ENCODE measurements around the gene TNIP2. TPM values are rescaled to one million over a fixed set of nuclear protein-coding genes. Genes with fewer than 3 reads are reported as not detected.
"Not testable (repeated sequence)": the region's sequence is repeated elsewhere in the genome, so short reads cannot be mapped to it uniquely, and the experiment has no call there.

TNIP2 gene
- total RNA-seq, 1 donor = 53.8 TPM

GRCh38 chr4:2788532-2789103 lies 32.5 kb upstream of the TNIP2 start:
- Histone ChIP-seq H3K4me1 (ENCODE audit: insufficient read depth, low read length) (peaks cover 78% of the 10 kb centered on the region), H3K4me3 (ENCODE audit: low read length) (no peak overlapping the region), H3K9me3 (ENCODE audit: low read depth, low read length) (no peaks in the 10 kb centered on the region), H3K27me3 (ENCODE audit: insufficient read depth, low read length) (no peaks in the 10 kb centered on the region)

GRCh38 chr4:2788101-2788500 lies 32.0 kb upstream of the TNIP2 start:
- no peaks in the 10 kb centered on the region for H3K9me3 ChIP-seq (ENCODE audit: low read depth, low read length)
- H3K4me3 ChIP-seq (ENCODE audit: low read length) = no peak overlapping the region
- H3K4me1 ChIP-seq (ENCODE audit: insufficient read depth, low read length) = peaks cover 77% of the 10 kb centered on the region
- H3K27me3 ChIP-seq (ENCODE audit: insufficient read depth, low read length) = no peaks in the 10 kb centered on the region

DNA sequence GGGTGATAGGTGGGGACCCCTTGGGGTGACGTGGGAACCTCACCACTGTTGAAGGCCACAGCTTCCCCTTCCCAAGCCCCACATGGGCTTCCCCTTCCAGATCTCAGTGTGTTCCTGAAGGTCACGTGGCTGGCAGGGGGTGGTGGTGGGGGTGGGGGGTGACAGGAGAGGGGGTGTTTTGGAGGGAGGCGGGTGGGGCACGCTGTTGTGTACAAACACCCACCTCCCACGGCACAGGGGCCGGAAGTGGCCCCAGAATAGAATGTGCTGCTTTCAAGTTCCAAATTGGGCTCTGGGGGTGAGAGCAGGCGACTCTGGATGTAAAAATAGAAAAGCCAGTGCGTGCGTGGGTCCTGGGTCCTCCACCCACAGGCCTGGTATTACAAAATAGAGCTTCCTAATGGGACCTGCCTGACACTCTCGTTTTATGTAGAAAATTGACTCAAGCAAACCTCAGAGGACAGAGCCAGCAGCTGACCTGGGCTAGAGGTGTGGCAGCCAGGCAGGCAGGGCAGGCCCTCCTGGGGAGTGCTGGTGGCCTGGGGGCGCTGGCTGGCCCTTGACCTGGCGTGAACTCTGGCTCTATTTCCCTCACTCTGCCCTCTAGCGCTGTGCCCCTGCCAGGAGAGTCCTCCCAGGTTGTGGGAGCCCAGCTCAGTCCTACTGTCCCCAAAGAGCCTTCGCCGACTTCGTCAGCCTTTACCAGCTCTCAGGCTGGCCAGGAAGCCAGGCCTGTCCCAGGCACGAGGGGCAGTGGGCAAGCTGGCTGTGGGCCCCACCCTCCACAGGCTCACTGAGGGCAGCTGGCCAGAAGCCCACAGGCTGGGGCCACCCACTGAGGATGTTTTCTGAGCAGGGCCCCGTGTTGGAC lies 31.3 kb upstream of the TNIP2 start:
- H3K9me3 ChIP-seq (ENCODE audit: low read depth, low read length) = no peaks in the 10 kb centered on the region
- peaks cover 75% of the 10 kb centered on the region for H3K4me1 ChIP-seq (ENCODE audit: insufficient read depth, low read length)
- H3K4me3 ChIP-seq (ENCODE audit: low read length) = no peak overlapping the region
- no peaks in the 10 kb centered on the region for H3K27me3 ChIP-seq (ENCODE audit: insufficient read depth, low read length)

GRCh38 chr4:2786794-2787229 lies 30.7 kb upstream of the TNIP2 start:
- no peaks in the 10 kb centered on the region for H3K9me3 ChIP-seq (ENCODE audit: low read depth, low read length)

DNA sequence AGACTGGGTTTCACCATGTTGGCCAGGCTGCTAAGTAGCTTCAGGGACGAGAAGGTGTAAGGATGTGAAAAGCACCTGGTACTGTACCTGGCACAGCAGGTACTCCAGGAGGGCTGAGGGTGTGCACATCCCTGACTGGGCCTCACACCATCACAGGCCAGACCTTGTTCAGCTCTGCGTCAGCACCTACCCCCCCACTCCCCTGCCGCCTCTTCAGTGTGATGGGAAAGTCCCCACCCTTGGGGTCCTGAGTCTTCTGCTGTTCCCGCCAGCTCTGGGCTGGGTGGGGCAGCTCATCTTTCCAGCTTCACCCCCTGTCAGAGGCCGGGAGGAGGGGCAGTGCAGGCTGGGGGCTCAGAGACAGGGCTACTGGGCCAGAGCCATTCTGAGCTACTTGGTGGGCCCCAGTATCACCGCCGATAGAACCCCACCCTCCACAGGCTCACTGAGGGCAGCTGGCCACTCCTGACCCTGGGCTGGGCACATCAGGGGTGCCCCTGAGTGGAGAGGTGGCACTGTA lies 30.1 kb upstream of the TNIP2 start:
- no peaks in the 10 kb centered on the region for H3K9me3 ChIP-seq (ENCODE audit: low read depth, low read length)
- peaks cover 62% of the 10 kb centered on the region for H3K4me1 ChIP-seq (ENCODE audit: insufficient read depth, low read length)
- no peak overlapping the region for H3K4me3 ChIP-seq (ENCODE audit: low read length)
- no peaks in the 10 kb centered on the region for H3K27me3 ChIP-seq (ENCODE audit: insufficient read depth, low read length)

More at GRCh38 chr4:2786794-2787229, 30.7 kb upstream of the TNIP2 start:
- Histone ChIP-seq H3K27me3 (ENCODE audit: insufficient read depth, low read length) (no peaks in the 10 kb centered on the region), H3K4me3 (ENCODE audit: low read length) (no peak overlapping the region), H3K4me1 (ENCODE audit: insufficient read depth, low read length) (peaks cover 68% of the 10 kb centered on the region)

DNA sequence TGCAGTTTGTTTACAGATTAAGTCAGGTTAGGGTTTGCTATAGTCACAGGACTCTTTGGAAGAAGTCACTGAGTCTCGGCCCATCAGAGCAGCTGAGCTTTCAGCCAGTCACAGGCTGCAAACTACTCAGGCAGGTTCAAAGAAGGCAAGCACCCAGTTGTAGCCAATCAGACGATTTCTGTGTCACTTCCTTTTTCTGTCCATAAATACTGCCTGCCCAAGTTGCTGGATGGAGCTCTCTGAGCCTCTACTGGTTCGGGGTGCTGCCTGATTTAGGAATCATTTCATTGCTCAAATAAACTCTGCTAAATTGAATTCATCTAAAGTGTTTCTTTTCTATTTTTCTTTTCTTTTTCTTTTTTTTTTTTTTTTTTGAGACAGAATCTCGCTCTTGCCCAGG lies 29.5 kb upstream of the TNIP2 start:
- H3K9me3 ChIP-seq (ENCODE audit: low read depth, low read length) = no peaks in the 10 kb centered on the region
- peaks cover 56% of the 10 kb centered on the region for H3K4me1 ChIP-seq (ENCODE audit: insufficient read depth, low read length)

GRCh38 chr4:2783790-2784189 lies 27.7 kb upstream of the TNIP2 start:
- no peaks in the 10 kb centered on the region for H3K9me3 ChIP-seq (ENCODE audit: low read depth, low read length)
- H3K27me3 ChIP-seq (ENCODE audit: insufficient read depth, low read length) = no peaks in the 10 kb centered on the region
- peaks cover 38% of the 10 kb centered on the region for H3K4me1 ChIP-seq (ENCODE audit: insufficient read depth, low read length)
- no peak overlapping the region for H3K4me3 ChIP-seq (ENCODE audit: low read length)

More for the DNA sequence above, 29.5 kb upstream of the TNIP2 start:
- Histone ChIP-seq H3K27me3 (ENCODE audit: insufficient read depth, low read length) (no peaks in the 10 kb centered on the region), H3K4me3 (ENCODE audit: low read length) (no peak overlapping the region)

GRCh38 chr4:2781911-2782310 lies 25.8 kb upstream of the TNIP2 start:
- H3K9me3 ChIP-seq (ENCODE audit: low read depth, low read length) = no peaks in the 10 kb centered on the region
- no peaks in the 10 kb centered on the region for H3K27me3 ChIP-seq (ENCODE audit: insufficient read depth, low read length)
- H3K4me1 ChIP-seq (ENCODE audit: insufficient read depth, low read length) = peaks cover 20% of the 10 kb centered on the region
- H3K4me3 ChIP-seq (ENCODE audit: low read length) = no peak overlapping the region

DNA sequence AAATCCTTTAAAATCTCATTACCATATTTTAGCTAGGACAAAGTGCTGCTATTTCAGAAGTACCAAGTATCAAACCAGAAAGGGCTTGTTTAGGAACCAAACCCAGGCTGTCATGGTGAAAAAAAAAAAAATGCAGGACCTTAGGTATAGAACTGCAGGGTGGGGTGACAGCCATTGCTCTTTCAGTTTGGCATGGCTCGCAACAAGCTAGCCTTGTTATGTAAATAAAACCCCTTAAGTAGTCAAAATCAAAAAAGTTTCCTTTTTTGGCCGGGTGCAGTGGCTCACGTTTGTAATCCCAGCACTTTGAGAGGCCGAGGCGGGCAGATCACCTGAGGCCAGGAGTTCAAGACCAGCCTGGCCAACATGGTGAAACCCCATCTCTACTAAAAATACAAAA lies 24.5 kb upstream of the TNIP2 start:
- not testable (repeated sequence) for H3K27me3 ChIP-seq (ENCODE audit: insufficient read depth, low read length); H3K4me1 ChIP-seq (ENCODE audit: insufficient read depth, low read length); H3K9me3 ChIP-seq (ENCODE audit: low read depth, low read length); H3K4me3 ChIP-seq (ENCODE audit: low read length)

GRCh38 chr4:2771264-2771663 lies 15.1 kb upstream of the TNIP2 start:
- Histone ChIP-seq H3K4me3 (ENCODE audit: low read length) (no peak overlapping the region), H3K4me1 (ENCODE audit: insufficient read depth, low read length) (peaks cover 23% of the 10 kb centered on the region), H3K27me3 (ENCODE audit: insufficient read depth, low read length) (no peaks in the 10 kb centered on the region), H3K9me3 (ENCODE audit: low read depth, low read length) (no peaks in the 10 kb centered on the region)

DNA sequence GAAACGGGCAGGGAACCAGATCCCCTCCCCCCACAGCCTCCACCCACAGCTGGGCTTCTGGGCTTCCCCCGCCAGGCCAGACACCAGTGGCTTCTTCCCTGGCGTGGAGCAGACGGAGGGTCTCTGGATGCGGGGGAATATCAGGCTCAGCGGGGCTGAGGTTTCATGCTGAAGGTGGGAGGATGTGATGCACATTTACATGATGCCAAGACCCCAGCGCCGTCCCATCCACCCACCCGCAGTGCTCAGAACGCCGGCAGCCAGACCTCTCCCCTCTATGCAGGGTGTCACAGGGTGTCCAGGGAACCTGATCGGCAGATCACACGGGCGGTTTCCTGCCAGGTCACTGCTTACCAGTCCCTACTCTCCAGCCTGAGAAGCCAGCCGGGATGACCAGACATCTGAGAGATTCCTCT lies 12.8 kb upstream of the TNIP2 start:
- Histone ChIP-seq H3K4me3 (ENCODE audit: low read length) (no peak overlapping the region), H3K27me3 (ENCODE audit: insufficient read depth, low read length) (no peaks in the 10 kb centered on the region), H3K9me3 (ENCODE audit: low read depth, low read length) (no peaks in the 10 kb centered on the region), H3K4me1 (ENCODE audit: insufficient read depth, low read length) (peaks cover 28% of the 10 kb centered on the region)

GRCh38 chr4:2768124-2768523 lies 12.0 kb upstream of the TNIP2 start:
- H3K4me1 ChIP-seq (ENCODE audit: insufficient read depth, low read length) = peaks cover 34% of the 10 kb centered on the region
- H3K4me3 ChIP-seq (ENCODE audit: low read length) = no peak overlapping the region
- no peaks in the 10 kb centered on the region for H3K9me3 ChIP-seq (ENCODE audit: low read depth, low read length)
- H3K27me3 ChIP-seq (ENCODE audit: insufficient read depth, low read length) = no peaks in the 10 kb centered on the region

DNA sequence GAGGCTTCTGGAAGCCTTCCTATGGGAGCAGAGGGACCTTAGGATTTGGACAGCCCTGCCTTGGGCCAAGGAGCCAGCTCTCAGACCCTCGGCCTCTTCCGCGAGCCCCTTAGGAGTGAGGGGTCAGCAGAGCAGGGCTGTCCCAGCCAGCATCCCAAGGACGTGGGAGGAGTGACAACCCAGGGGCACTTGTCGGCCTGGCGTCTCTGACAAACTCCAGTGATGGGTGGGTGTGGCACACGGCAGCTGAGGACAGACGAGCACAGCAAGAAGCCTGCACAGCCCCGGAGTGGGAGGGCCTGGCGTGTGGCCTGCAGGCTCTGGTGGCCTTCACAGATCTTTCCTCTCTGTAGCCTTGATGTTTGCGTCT lies 11.6 kb upstream of the TNIP2 start:
- Histone ChIP-seq H3K4me1 (ENCODE audit: insufficient read depth, low read length) (peaks cover 34% of the 10 kb centered on the region), H3K27me3 (ENCODE audit: insufficient read depth, low read length) (no peaks in the 10 kb centered on the region), H3K4me3 (ENCODE audit: low read length) (no peak overlapping the region), H3K9me3 (ENCODE audit: low read depth, low read length) (no peaks in the 10 kb centered on the region)

GRCh38 chr4:2767046-2767704 lies 11.0 kb upstream of the TNIP2 start:
- H3K4me3 ChIP-seq (ENCODE audit: low read length) = no peak overlapping the region
- peaks cover 34% of the 10 kb centered on the region for H3K4me1 ChIP-seq (ENCODE audit: insufficient read depth, low read length)
- H3K27me3 ChIP-seq (ENCODE audit: insufficient read depth, low read length) = no peaks in the 10 kb centered on the region
- no peaks in the 10 kb centered on the region for H3K9me3 ChIP-seq (ENCODE audit: low read depth, low read length)

- Histone ChIP-seq H3K4me3 (ENCODE audit: low read length) (no peak overlapping the region), H3K9me3 (ENCODE audit: low read depth, low read length) (no peaks in the 10 kb centered on the region), H3K27me3 (ENCODE audit: insufficient read depth, low read length) (no peaks in the 10 kb centered on the region), H3K4me1 (ENCODE audit: insufficient read depth, low read length) (peaks cover 23% of the 10 kb centered on the region)
These were observed 9.8 kb upstream of the TNIP2 start for GRCh38 chr4:2765832-2766526.

Measured in mononuclear cell (primary cell).